GM12878 (cell line): ENCODE measurements around the gene LRRC61. TPM values are rescaled to one million over a fixed set of nuclear protein-coding genes. Genes with fewer than 3 reads are reported as not detected.

Experiments used
- ATAC-seq: fragments of 200-7000 bp; cut with Tn5 transposase; 3 replicates; pipeline ENCODE4 v1.9.1; 2020; ENCODE audit warnings: mild to moderate bottlenecking, moderate library complexity
- BruUV-seq: library from RNA; stranded (reverse); fragments of 400-500 nt; replicated peaks from 2 replicates; lab custom pipeline; 2021; lab: Mats Ljungman, UMichigan
- CTCF ChIA-PET: fragments of 300-600 bp; sonication (Branson Sonifier 250); formaldehyde crosslinking; extraction: SDS; loops from one replicate; lab custom pipeline; 2021; ENCODE audit warnings: inconsistent platforms; lab: Yijun Ruan, JAX
- POLR2A ChIA-PET: fragments of 350-600 bp; formaldehyde crosslinking; extraction: SDS; loops from one replicate; lab custom pipeline; 2021; ENCODE audit warnings: inconsistent platforms; lab: Charles Lee
- RAD21 ChIA-PET: fragments of 300-600 bp; sonication (Branson Sonifier 250); formaldehyde crosslinking; loops from one replicate; lab custom pipeline; 2023; ENCODE audit warnings: antibody characterized with exemption; ENCODE audit not compliant: unreplicated experiment; lab: Charles Lee
- SMC1A ChIA-PET: fragments of 300-600 bp; sonication (Branson Sonifier 250); formaldehyde crosslinking; loops from one replicate; lab custom pipeline; 2023; ENCODE audit not compliant: unreplicated experiment, uncharacterized antibody; lab: Charles Lee
- DNase-seq: peaks from one replicate; pipeline ENCODE4 v3.0.0-alpha.2; 2011; ENCODE audit warnings: low read depth, low spot score
- FAIRE-seq: peaks from 3 replicates; lab custom pipeline; 2011; peaks lifted over from hg19 to GRCh38; lab: Jason Lieb, UNC
- H2AFZ ChIP-seq: 2 replicates; pipeline ENCODE4 v1.6.0; 2011; ENCODE audit warnings: low read depth, low read length, control low read depth; ENCODE audit not compliant: control insufficient read depth
- H3K27ac ChIP-seq: 2 replicates; pipeline ENCODE4 v1.5.1; 2011; ENCODE audit warnings: control low read depth; ENCODE audit not compliant: control insufficient read depth, insufficient read depth
- H3K27me3 ChIP-seq, 2 experiments: replicated peaks in 1 of 2; 2 replicates each; pipeline versions ENCODE4 v1.6.0 to v1.6.1; 2011; ENCODE audit warnings: low read length in 1 of 2; ENCODE audit not compliant: control insufficient read depth in 2 of 2, insufficient read depth in 2 of 2
- H3K36me3 ChIP-seq, 2 experiments: 2 replicates each; pipeline ENCODE4 v1.5.1; 2011; ENCODE audit warnings: low read length in 1 of 2; ENCODE audit not compliant: control insufficient read depth in 2 of 2, insufficient read depth in 2 of 2
- H3K4me1 ChIP-seq: 2 replicates; pipeline ENCODE4 v1.6.1; 2011; ENCODE audit warnings: mild to moderate bottlenecking, low read length, moderate library complexity, mixed read lengths; ENCODE audit not compliant: control insufficient read depth, insufficient read depth
- H3K4me2 ChIP-seq: 2 replicates; pipeline ENCODE4 v1.6.0; 2011; ENCODE audit warnings: control low read depth; ENCODE audit not compliant: control insufficient read depth, insufficient read depth
- H3K4me3 ChIP-seq: fragments of 200-600 bp; sonication (generic); 2 replicates; pipeline ENCODE4 v1.5.1; 2016
- H3K79me2 ChIP-seq: 2 replicates; pipeline ENCODE4 v1.6.0; 2011; ENCODE audit warnings: low read length; ENCODE audit not compliant: control insufficient read depth, insufficient read depth
- H3K9ac ChIP-seq: 2 replicates; pipeline ENCODE4 v1.8.0; 2011; ENCODE audit warnings: low read length, control low read depth, mixed read lengths; ENCODE audit not compliant: control insufficient read depth, insufficient read depth
- H3K9me3 ChIP-seq: replicated peaks from 3 replicates; pipeline ENCODE4 v1.5.1; 2011; ENCODE audit warnings: mild to moderate bottlenecking, low read length; ENCODE audit not compliant: control insufficient read depth, insufficient read depth
- H4K20me1 ChIP-seq: 2 replicates; pipeline ENCODE4 v1.6.0; 2011; ENCODE audit not compliant: control insufficient read depth, insufficient read depth
- CTCF ChIP-seq, 3 experiments: IDR thresholded peaks in 2 of 3; conservative IDR thresholded peaks in 1 of 3; 2 replicates each; pipeline ENCODE4 v1.5.1; 2011; ENCODE audit warnings: low read depth in 3 of 3, low read length in 3 of 3, mild to moderate bottlenecking in 3 of 3, control low read depth in 2 of 3, moderate library complexity in 2 of 3, inconsistent platforms in 1 of 3, mixed read lengths in 1 of 3; ENCODE audit not compliant: control insufficient read depth in 2 of 3, insufficient read depth in 1 of 3; ENCODE audit errors: extremely low read depth in 1 of 3
- HDGF ChIP-seq: fragments of 450-650 bp; IDR thresholded peaks from 2 replicates; pipeline ENCODE4 v1.6.1; 2016; ENCODE audit warnings: antibody characterized with exemption
- POLR2AphosphoS5 ChIP-seq: IDR thresholded peaks from 2 replicates; pipeline ENCODE4 v1.6.1; 2011; ENCODE audit warnings: mild to moderate bottlenecking, low read length, inconsistent platforms
- POU2F2 ChIP-seq: IDR thresholded peaks from 3 replicates; pipeline ENCODE4 v1.6.1; 2011; ENCODE audit warnings: low read depth, mild to moderate bottlenecking, low read length, borderline replicate concordance
- RBBP5 ChIP-seq: fragments of 200-600 bp; sonication (generic); conservative IDR thresholded peaks from 2 replicates; pipeline ENCODE4 v1.6.1; 2016
- RELA ChIP-seq: fragments of 450-650 bp; IDR thresholded peaks from 2 replicates; pipeline ENCODE4 v1.8.0; 2014; ENCODE audit warnings: borderline replicate concordance; ENCODE audit not compliant: partially characterized antibody
- SRF ChIP-seq, 2 experiments: IDR thresholded peaks; 2 replicates each; pipeline ENCODE4 v1.6.1; 2011; ENCODE audit warnings: low read depth in 2 of 2, low read length in 2 of 2, mild to moderate bottlenecking in 1 of 2, moderate library complexity in 1 of 2
- USF1 ChIP-seq: IDR thresholded peaks from 2 replicates; pipeline ENCODE4 v1.6.1; 2011; ENCODE audit warnings: borderline replicate concordance, low read depth, mild to moderate bottlenecking, moderate library complexity, mixed read lengths, low read length; ENCODE audit not compliant: insufficient read depth; ENCODE audit errors: extremely low read length
- YY1 ChIP-seq: IDR thresholded peaks from 2 replicates; pipeline ENCODE4 v1.6.1; 2011; ENCODE audit warnings: low read depth, mild to moderate bottlenecking, low read length
- ZNF217 ChIP-seq: fragments of 450-650 bp; IDR thresholded peaks from 2 replicates; pipeline ENCODE4 v1.6.1; 2017; ENCODE audit warnings: antibody characterized with exemption, mild to moderate bottlenecking
- WGBS: methylation state at CpG from one replicate; pipeline ENCODE4 v1.1.6; 2016; ENCODE audit warnings: low lambda C conversion rate; ENCODE audit not compliant: insufficient replicate concordance, insufficient coverage; ENCODE audit errors: missing lambda C conversion rate; 5-methylcytosine and 5-hydroxymethylcytosine counted together
- in situ Hi-C: fragments of 300-500 bp; cut with MboI; formaldehyde crosslinking; loops from 9 replicates; pipeline ENCODE4 v1.14.3; 2018; ENCODE audit warnings: mixed read lengths
- intact Hi-C: fragments of 100-400 bp; cut with micrococcal nuclease; formaldehyde crosslinking; loops from one replicate; pipeline ENCODE4 v1.14.2; 2022; ENCODE audit not compliant: unreplicated experiment
- polyA plus RNA-seq, 11 experiments: library from polyadenylated mRNA; depleted of rRNA in 4 of 11; unstranded in 6 of 11; stranded (reverse) in 5 of 11; fragments of >200 nt; fragmentation: Nextera tagmentation in 4 of 11; fragmentation: Illumina TruSeq in 1 of 11; extraction: Ambion mirVana in 4 of 11; extraction: Trizol in 1 of 11; gene quantifications; 1 replicate in 1 of 11; 2 replicates in 10 of 11; pipeline versions ENCODE4 v1.2.1 to v1.2.3, GENCODE V29; 2011 to 2016; ENCODE audit warnings: inconsistent platforms in 2 of 11, missing spikeins in 2 of 11, low read depth in 1 of 11
- total RNA-seq, 4 experiments: library from RNA; depleted of rRNA in 3 of 4; stranded (reverse); fragments of >200 nt in 3 of 4; fragmentation: Illumina TruSeq in 1 of 4; extraction: Trizol in 1 of 4; gene quantifications; 2 replicates each; pipeline versions ENCODE4 v1.2.1 to v1.2.3, GENCODE V29; 2013 to 2021
- TF ChIP-seq, protein P1 (sequence below): IDR thresholded peaks from 2 replicates; pipeline ENCODE4 v1.6.1; 2012; ENCODE audit warnings: low read depth, low read length, improper control_type of control experiment
- TF ChIP-seq, protein P2 (sequence below): fragments of 450-650 bp; IDR thresholded peaks from 2 replicates; pipeline ENCODE4 v1.6.1; 2017; ENCODE audit warnings: borderline replicate concordance
- TF ChIP-seq, protein P3 (sequence below): fragments of 450-650 bp; IDR thresholded peaks from 2 replicates; pipeline ENCODE4 v1.6.1; 2017; ENCODE audit warnings: mild to moderate bottlenecking, moderate library complexity

LRRC61 gene
- total and polyA plus RNA-seq, 10 of the 15 experiments (the other 5 are each of a cell fraction or from before 2014, with no cell fraction given): 1.4 to 54.2 (median 21.8) TPM

GRCh38 chr7:150322114-150322832 lies 882 bp upstream of the LRRC61 start:
- peak overlapping the region; percentile 100 for H3K4me2 ChIP-seq
- BruUV-seq: no TSS peak
- H3K4me1 ChIP-seq: peaks cover 13% of the 10 kb centered on the region; the same call in 1 of the 2 replicates
- H3K9ac ChIP-seq: peak overlapping the region; percentile 99
- H3K27ac ChIP-seq: peak overlapping the region; percentile 99
- peak; percentile 84 for FAIRE-seq
- peak overlapping the region; percentile 78 for H3K4me3 ChIP-seq
- WGBS: 8% methylated on average over 4 of the region's 4 CpGs
- RAD21 ChIA-PET: interaction anchor here (1.7 kb wide), 1 partner anchor 84 kb away, joined by 4 read pairs; a partner anchor contains a TSS
- H3K27me3 ChIP-seq: no peaks in the 10 kb centered on the region
- H3K79me2 ChIP-seq: peaks cover 36% of the 10 kb centered on the region
- no peak for DNase-seq
- peaks cover 2 to 7% of the 10 kb centered on the region in 2 experiments; a peak in 3 of 4 replicates for H3K36me3 ChIP-seq
- ATAC-seq: peak; percentile 68
- POLR2A ChIA-PET: interaction anchor here (1.1 to 2.6 kb wide), 6 partner anchors 44 to 111 kb away, joined by 3 to 9 read pairs (median 8); no protein-coding TSS in a partner anchor
- intact Hi-C loops: loop anchor here (2.0 to 5.0 kb wide), 2 partner anchors 35 to 47 kb away; partner anchors contain the start of gene REPIN1
- in situ Hi-C loops: no loop called here
- no peaks in the 10 kb centered on the region for H3K9me3 ChIP-seq
- CTCF ChIA-PET: interaction anchor here (0.6 to 2.2 kb wide), 4 partner anchors 34 to 101 kb away, joined by 3 to 16 read pairs (median 6); a partner anchor contains a TSS
- SMC1A ChIA-PET: interaction anchor here (1.3 to 3.4 kb wide), 4 partner anchors 9 to 111 kb away, joined by 3 to 9 read pairs (median 6); no protein-coding TSS in a partner anchor
- no peaks in the 10 kb centered on the region for H4K20me1 ChIP-seq
- H2AFZ ChIP-seq: peak overlapping the region; percentile 92
- peak; percentile 5 for TF ChIP-seq POLR2AphosphoS5
- no peak for TF ChIP-seq CTCF (IDR thresholded peaks at IDR 0.05 in 2 of 3, conservative IDR thresholded peaks at IDR 0.05 in 1 of 3; ENCODE audit: control insufficient read depth in 2 of 3, extremely low read depth in 1 of 3, insufficient read depth in 1 of 3, low read depth in 3 of 3, low read length in 3 of 3)
- TF ChIP-seq, protein P1, sequence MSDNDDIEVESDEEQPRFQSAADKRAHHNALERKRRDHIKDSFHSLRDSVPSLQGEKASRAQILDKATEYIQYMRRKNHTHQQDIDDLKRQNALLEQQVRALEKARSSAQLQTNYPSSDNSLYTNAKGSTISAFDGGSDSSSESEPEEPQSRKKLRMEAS: no peak
- no peak for TF ChIP-seq RBBP5
- TF ChIP-seq, protein P2, sequence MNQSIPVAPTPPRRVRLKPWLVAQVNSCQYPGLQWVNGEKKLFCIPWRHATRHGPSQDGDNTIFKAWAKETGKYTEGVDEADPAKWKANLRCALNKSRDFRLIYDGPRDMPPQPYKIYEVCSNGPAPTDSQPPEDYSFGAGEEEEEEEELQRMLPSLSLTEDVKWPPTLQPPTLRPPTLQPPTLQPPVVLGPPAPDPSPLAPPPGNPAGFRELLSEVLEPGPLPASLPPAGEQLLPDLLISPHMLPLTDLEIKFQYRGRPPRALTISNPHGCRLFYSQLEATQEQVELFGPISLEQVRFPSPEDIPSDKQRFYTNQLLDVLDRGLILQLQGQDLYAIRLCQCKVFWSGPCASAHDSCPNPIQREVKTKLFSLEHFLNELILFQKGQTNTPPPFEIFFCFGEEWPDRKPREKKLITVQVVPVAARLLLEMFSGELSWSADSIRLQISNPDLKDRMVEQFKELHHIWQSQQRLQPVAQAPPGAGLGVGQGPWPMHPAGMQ: no peak
- no peak for TF ChIP-seq ZNF217
- no peak for TF ChIP-seq USF1
- peak; percentile 71; the same call in 1 of the 2 replicates for TF ChIP-seq HDGF
- TF ChIP-seq, protein P3, sequence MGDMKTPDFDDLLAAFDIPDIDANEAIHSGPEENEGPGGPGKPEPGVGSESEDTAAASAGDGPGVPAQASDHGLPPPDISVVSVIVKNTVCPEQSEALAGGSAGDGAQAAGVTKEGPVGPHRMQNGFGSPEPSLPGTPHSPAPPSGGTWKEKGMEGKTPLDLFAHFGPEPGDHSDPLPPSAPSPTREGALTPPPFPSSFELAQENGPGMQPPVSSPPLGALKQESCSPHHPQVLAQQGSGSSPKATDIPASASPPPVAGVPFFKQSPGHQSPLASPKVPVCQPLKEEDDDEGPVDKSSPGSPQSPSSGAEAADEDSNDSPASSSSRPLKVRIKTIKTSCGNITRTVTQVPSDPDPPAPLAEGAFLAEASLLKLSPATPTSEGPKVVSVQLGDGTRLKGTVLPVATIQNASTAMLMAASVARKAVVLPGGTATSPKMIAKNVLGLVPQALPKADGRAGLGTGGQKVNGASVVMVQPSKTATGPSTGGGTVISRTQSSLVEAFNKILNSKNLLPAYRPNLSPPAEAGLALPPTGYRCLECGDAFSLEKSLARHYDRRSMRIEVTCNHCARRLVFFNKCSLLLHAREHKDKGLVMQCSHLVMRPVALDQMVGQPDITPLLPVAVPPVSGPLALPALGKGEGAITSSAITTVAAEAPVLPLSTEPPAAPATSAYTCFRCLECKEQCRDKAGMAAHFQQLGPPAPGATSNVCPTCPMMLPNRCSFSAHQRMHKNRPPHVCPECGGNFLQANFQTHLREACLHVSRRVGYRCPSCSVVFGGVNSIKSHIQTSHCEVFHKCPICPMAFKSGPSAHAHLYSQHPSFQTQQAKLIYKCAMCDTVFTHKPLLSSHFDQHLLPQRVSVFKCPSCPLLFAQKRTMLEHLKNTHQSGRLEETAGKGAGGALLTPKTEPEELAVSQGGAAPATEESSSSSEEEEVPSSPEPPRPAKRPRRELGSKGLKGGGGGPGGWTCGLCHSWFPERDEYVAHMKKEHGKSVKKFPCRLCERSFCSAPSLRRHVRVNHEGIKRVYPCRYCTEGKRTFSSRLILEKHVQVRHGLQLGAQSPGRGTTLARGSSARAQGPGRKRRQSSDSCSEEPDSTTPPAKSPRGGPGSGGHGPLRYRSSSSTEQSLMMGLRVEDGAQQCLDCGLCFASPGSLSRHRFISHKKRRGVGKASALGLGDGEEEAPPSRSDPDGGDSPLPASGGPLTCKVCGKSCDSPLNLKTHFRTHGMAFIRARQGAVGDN: peak; percentile 60; the same call in 1 of the 2 replicates
- TF ChIP-seq POU2F2: peak; percentile 85; the same call in 1 of the 3 replicates
- TF ChIP-seq YY1: peak; percentile 89
- TF ChIP-seq SRF (IDR thresholded peaks at IDR 0.05; ENCODE audit: low read depth in 2 of 2, low read length in 2 of 2): no peak
- TF ChIP-seq RELA: no peak
